Upper lobe of right lung (tissue), 1 donor: ENCODE data around the gene PAN3. TPM values are rescaled to one million over a fixed set of nuclear protein-coding genes. Genes with fewer than 3 reads are reported as not detected.

ENCODE experiments used
- ATAC-seq: fragments of 200-7000 bp; cut with Tn5 transposase; one replicate; pipeline ENCODE4 v1.9.1; 2020; ENCODE audit warnings: mild to moderate bottlenecking, moderate library complexity
- DNase-seq: peaks from one replicate; pipeline ENCODE4 v3.0.0-alpha.2; 2020
- H3K27ac ChIP-seq: fragments of 200-600 bp; one replicate; pipeline ENCODE4 v1.8.0; 2022
- H3K27me3 ChIP-seq: fragments of 200-600 bp; one replicate; pipeline ENCODE4 v1.8.0; 2022; ENCODE audit warnings: mild to moderate bottlenecking
- H3K36me3 ChIP-seq: fragments of 200-600 bp; one replicate; pipeline ENCODE4 v1.8.0; 2022
- H3K4me1 ChIP-seq: fragments of 200-600 bp; one replicate; pipeline ENCODE4 v1.8.0; 2022
- H3K4me3 ChIP-seq: fragments of 200-600 bp; one replicate; pipeline ENCODE4 v1.8.0; 2022; ENCODE audit warnings: mild to moderate bottlenecking
- H3K9me3 ChIP-seq: fragments of 200-600 bp; one replicate; pipeline ENCODE4 v1.8.0; 2022
- CTCF ChIP-seq: fragments of 200-600 bp; IDR thresholded peaks from one replicate; pipeline ENCODE4 v1.8.0; 2022; ENCODE audit warnings: antibody characterized with exemption
- intact Hi-C: fragments of 100-400 bp; cut with DNase I; formaldehyde crosslinking; loops from one replicate; pipeline ENCODE4 v1.11.0; 2022
- long read RNA-seq: library from polyadenylated mRNA; unstranded; transcript quantifications from one replicate; pipeline ENCODE4 v2.0.0, GENCODE V29; 2021
- total RNA-seq: library from RNA; stranded (reverse); fragmentation: NEBNext Ultra II Directional; extraction: Animal tissue kit (Norgen Biotek cat#: 25700); gene quantifications from one replicate; pipeline ENCODE4 v1.2.1, GENCODE V29; 2021
- donor health status: DM: no; HTN: yes; CAD: no; lungs with severe emphysema.

The PAN3 gene
- 34.3 TPM for total RNA-seq
- long read RNA-seq, full-length matches to known transcripts = 1 of 9 reads
- long read RNA-seq, partial matches to known transcripts = 4 of 9 reads
- long read RNA-seq, other reads (novel, unspliced or antisense) = 4 of 9 reads

- ATAC-seq = peak; percentile 85
Observed at GRCh38 chr13:28138012-28138755, at the start of gene PAN3. Gene PAN3, plus strand, starts transcription at chr13:28138545. Its CDS starts 113 bp downstream, at chr13:28138658.

GRCh38 chr13:28089065-28089464, 49.3 kb upstream of the PAN3 start:
- H3K36me3 ChIP-seq = no peaks in the 10 kb centered on the region
- ATAC-seq (no peak), DNase-seq (no peak)
- no peak for TF ChIP-seq CTCF
- no peaks in the 10 kb centered on the region for H3K9me3 ChIP-seq
- no peaks in the 10 kb centered on the region for H3K4me1 ChIP-seq
- H3K4me3 ChIP-seq = no peak overlapping the region
- no peak overlapping the region for H3K27ac ChIP-seq
- intact Hi-C loops = no loop called here
- H3K27me3 ChIP-seq = no peaks in the 10 kb centered on the region

More at GRCh38 chr13:28138012-28138755, at the start of gene PAN3:
- Histone ChIP-seq H3K27me3 (no peaks in the 10 kb centered on the region), H3K4me3 (peak within 1 kb of the TSS; percentile 99), H3K9me3 (no peaks in the 10 kb centered on the region), H3K4me1 (peaks cover 21% of the 10 kb centered on the region), H3K36me3 (no peaks in the 10 kb centered on the region), H3K27ac (peak within 1 kb of the TSS; percentile 96)
- TF ChIP-seq CTCF = peak; percentile 27
- intact Hi-C loops = no loop called here
- DNase-seq = peak; percentile 97

- H3K27ac ChIP-seq = no peak overlapping the region
- H3K9me3 ChIP-seq = no peaks in the 10 kb centered on the region
- H3K36me3 ChIP-seq = no peaks in the 10 kb centered on the region
- H3K4me3 ChIP-seq = no peak overlapping the region
- peaks cover 17% of the 10 kb centered on the region for H3K27me3 ChIP-seq
- no peaks in the 10 kb centered on the region for H3K4me1 ChIP-seq
- DNase-seq (no peak), ATAC-seq (no peak)
- no peak for TF ChIP-seq CTCF
- intact Hi-C loops = no loop called here
Observed at GRCh38 chr13:28092431-28092830, 45.9 kb upstream of the PAN3 start.

GRCh38 chr13:28093881-28094280, 44.5 kb upstream of the PAN3 start:
- H3K4me1 ChIP-seq = no peaks in the 10 kb centered on the region
- no peaks in the 10 kb centered on the region for H3K9me3 ChIP-seq
- H3K4me3 ChIP-seq = no peak overlapping the region
- no peak for TF ChIP-seq CTCF
- H3K36me3 ChIP-seq = no peaks in the 10 kb centered on the region
- ATAC-seq (no peak), DNase-seq (no peak)
- intact Hi-C loops = no loop called here
- H3K27ac ChIP-seq = no peak overlapping the region
- peaks cover 32% of the 10 kb centered on the region for H3K27me3 ChIP-seq

GRCh38 chr13:28094306-28094705, 44.0 kb upstream of the PAN3 start:
- H3K9me3 ChIP-seq = no peaks in the 10 kb centered on the region
- DNase-seq = no peak
- intact Hi-C loops = no loop called here
- H3K36me3 ChIP-seq = no peaks in the 10 kb centered on the region
- no peak overlapping the region for H3K27ac ChIP-seq
- H3K27me3 ChIP-seq = peaks cover 36% of the 10 kb centered on the region
- H3K4me1 ChIP-seq = no peaks in the 10 kb centered on the region
- no peak for TF ChIP-seq CTCF
- no peak overlapping the region for H3K4me3 ChIP-seq
- no peak for ATAC-seq
